GM12873 (cell line): ENCODE measurements around the gene BMP15.
A peak's percentile ranks its signal among the peaks of the same experiment; 100 is the strongest.

Source experiments
- TF ChIP-seq, protein P1 (sequence below): IDR thresholded peaks from 2 replicates; pipeline ENCODE4 v1.5.1; 2012; ENCODE audit warnings: low read depth, mild to moderate bottlenecking, moderate library complexity, low read length, control low read depth; ENCODE audit not compliant: insufficient read depth; ENCODE audit errors: missing control alignments

The BMP15 gene

GRCh38 chrX:50920132-50920531 lies 9.6 kb downstream of the BMP15 start:
- TF ChIP-seq, protein P1, sequence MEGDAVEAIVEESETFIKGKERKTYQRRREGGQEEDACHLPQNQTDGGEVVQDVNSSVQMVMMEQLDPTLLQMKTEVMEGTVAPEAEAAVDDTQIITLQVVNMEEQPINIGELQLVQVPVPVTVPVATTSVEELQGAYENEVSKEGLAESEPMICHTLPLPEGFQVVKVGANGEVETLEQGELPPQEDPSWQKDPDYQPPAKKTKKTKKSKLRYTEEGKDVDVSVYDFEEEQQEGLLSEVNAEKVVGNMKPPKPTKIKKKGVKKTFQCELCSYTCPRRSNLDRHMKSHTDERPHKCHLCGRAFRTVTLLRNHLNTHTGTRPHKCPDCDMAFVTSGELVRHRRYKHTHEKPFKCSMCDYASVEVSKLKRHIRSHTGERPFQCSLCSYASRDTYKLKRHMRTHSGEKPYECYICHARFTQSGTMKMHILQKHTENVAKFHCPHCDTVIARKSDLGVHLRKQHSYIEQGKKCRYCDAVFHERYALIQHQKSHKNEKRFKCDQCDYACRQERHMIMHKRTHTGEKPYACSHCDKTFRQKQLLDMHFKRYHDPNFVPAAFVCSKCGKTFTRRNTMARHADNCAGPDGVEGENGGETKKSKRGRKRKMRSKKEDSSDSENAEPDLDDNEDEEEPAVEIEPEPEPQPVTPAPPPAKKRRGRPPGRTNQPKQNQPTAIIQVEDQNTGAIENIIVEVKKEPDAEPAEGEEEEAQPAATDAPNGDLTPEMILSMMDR = peak; percentile 12

GRCh38 chrX:50927127-50927526 lies 16.6 kb downstream of the BMP15 start:
- TF ChIP-seq, protein P1 = no peak

GRCh38 chrX:50941638-50942037 lies 31.1 kb downstream of the BMP15 start:
- TF ChIP-seq, protein P1 = peak; percentile 62

GRCh38 chrX:50942471-50942870 lies 31.9 kb downstream of the BMP15 start:
- TF ChIP-seq, protein P1 = no peak

DNA sequence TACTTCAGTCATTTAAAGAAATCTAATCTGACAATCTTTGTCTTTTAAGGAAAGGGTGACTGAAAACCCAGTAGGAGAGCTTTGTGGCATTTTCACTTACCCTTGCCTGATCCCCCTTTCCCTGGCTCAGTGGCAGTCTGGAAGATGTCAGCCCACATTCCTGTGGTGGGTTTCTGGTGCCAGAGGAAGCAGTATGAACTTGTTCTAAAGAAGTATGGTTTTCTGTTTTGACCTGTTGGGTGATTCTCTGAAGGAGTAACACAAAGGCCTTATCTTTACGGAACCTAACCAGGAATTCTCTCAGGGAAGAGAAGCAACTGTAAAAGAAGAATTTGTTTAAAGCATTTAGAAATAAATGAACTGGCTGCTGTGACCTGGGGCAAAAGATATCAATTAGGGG lies 41.9 kb downstream of the BMP15 start:
- TF ChIP-seq, protein P1 = no peak

DNA sequence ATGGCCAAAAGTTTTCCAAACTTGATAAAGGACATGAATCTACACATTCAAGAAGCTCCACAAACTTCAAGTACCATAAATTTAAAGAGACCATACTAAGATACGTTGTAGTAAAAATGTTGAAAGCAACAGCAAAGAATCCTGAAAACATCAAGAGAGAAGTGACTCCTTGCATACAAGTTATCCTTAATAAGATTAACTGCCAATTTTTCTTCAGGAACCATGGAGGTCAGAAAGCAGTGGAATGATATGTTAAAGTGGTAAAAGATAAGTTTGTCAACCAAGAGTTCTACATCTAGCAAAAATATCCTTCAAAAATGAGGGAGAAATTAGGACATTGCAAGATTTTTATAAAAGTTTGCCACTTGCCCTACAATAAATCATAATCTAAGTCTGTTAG lies 43.3 kb downstream of the BMP15 start:
- TF ChIP-seq, protein P1 = no peak

DNA sequence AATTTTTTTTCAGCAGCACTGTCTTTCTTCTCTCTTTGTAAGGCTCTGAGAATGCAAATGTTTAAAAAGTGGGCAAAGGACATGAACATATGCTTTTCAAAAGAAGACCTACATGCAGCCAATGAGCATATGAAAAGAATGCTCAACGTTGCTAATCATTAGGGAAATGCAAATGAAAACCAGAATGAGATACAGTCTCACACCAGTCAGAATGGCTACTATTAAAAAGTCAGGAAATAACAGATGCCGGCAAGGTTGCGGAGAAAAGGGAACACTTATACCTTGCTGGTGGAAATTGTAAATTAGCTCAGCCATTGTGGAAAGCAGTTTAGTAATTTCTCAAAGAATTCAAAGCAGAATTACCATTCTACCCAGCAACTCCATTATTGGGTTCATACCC lies 51.6 kb downstream of the BMP15 start:
- TF ChIP-seq, protein P1 = no peak
